Astrocyte (in vitro differentiated cells and primary cell): ENCODE data around the gene ENOPH1. TPM values are rescaled to one million over a fixed set of nuclear protein-coding genes. Genes with fewer than 3 reads are reported as not detected.

Source experiments
- DNase-seq: peaks from one replicate; pipeline ENCODE4 v3.0.0-alpha.2; 2010; ENCODE audit warnings: low read depth
- FAIRE-seq: peaks from 2 replicates; lab custom pipeline; 2011; peaks lifted over from hg19 to GRCh38; lab: Jason Lieb, UNC
- H2AFZ ChIP-seq: 2 replicates; pipeline ENCODE4 v1.6.0; 2012; ENCODE audit warnings: low read depth, low read length, inconsistent platforms
- H3K27ac ChIP-seq: 2 replicates; pipeline ENCODE4 v1.5.1; 2011; ENCODE audit warnings: low read depth, low read length, inconsistent platforms
- H3K27me3 ChIP-seq: 2 replicates; pipeline ENCODE4 v1.6.0; 2011; ENCODE audit warnings: low read length, inconsistent platforms; ENCODE audit not compliant: insufficient read depth
- H3K36me3 ChIP-seq: 2 replicates; pipeline ENCODE4 v1.5.1; 2011; ENCODE audit warnings: low read length, inconsistent platforms; ENCODE audit not compliant: insufficient read depth
- H3K4me1 ChIP-seq: 2 replicates; pipeline ENCODE4 v1.5.1; 2011; ENCODE audit warnings: low read length, inconsistent platforms; ENCODE audit not compliant: insufficient read depth
- H3K4me2 ChIP-seq: 2 replicates; pipeline ENCODE4 v1.6.0; 2012; ENCODE audit warnings: low read length, inconsistent platforms
- H3K4me3 ChIP-seq: 2 replicates; pipeline ENCODE4 v1.5.1; 2011; ENCODE audit warnings: low read depth, mild to moderate bottlenecking, low read length, inconsistent platforms; ENCODE audit not compliant: insufficient read depth
- H3K79me2 ChIP-seq: 2 replicates; pipeline ENCODE4 v1.6.0; 2012; ENCODE audit warnings: mild to moderate bottlenecking, low read length, inconsistent platforms; ENCODE audit not compliant: insufficient read depth
- H3K9ac ChIP-seq: 2 replicates; pipeline ENCODE4 v1.6.0; 2012; ENCODE audit warnings: mild to moderate bottlenecking, low read length, inconsistent platforms
- H3K9me3 ChIP-seq: 2 replicates; pipeline ENCODE4 v1.5.1; 2012; ENCODE audit warnings: low read depth, mild to moderate bottlenecking, low read length, inconsistent platforms; ENCODE audit not compliant: insufficient read depth
- H4K20me1 ChIP-seq: 2 replicates; pipeline ENCODE4 v1.6.0; 2012; ENCODE audit warnings: low read length, inconsistent platforms; ENCODE audit not compliant: insufficient read depth
- H3K27ac Mint-ChIP-seq: one replicate; pipeline ENCODE4 v1.8.0; 2021; ENCODE audit warnings: mild to moderate bottlenecking, mixed read lengths; ENCODE audit not compliant: unreplicated experiment
- H3K27me3 Mint-ChIP-seq: one replicate; pipeline ENCODE4 v1.8.0; 2021; ENCODE audit warnings: low read depth, mixed read lengths; ENCODE audit not compliant: unreplicated experiment
- H3K36me3 Mint-ChIP-seq: one replicate; pipeline ENCODE4 v1.8.0; 2021; ENCODE audit warnings: low read depth, mixed read lengths; ENCODE audit not compliant: unreplicated experiment
- H3K4me1 Mint-ChIP-seq: one replicate; pipeline ENCODE4 v1.8.0; 2021; ENCODE audit warnings: low read depth, mixed read lengths; ENCODE audit not compliant: unreplicated experiment
- H3K4me3 Mint-ChIP-seq: one replicate; pipeline ENCODE4 v1.8.0; 2021; ENCODE audit warnings: mild to moderate bottlenecking, moderate library complexity, mixed read lengths; ENCODE audit not compliant: unreplicated experiment
- H3K9me3 Mint-ChIP-seq: one replicate; pipeline ENCODE4 v1.8.0; 2021; ENCODE audit warnings: mild to moderate bottlenecking, mixed read lengths; ENCODE audit not compliant: unreplicated experiment
- EZH2 ChIP-seq: IDR thresholded peaks from 2 replicates; pipeline ENCODE4 v1.6.1; 2012; ENCODE audit warnings: mild to moderate bottlenecking, low read length, inconsistent platforms; ENCODE audit not compliant: insufficient read depth
- total RNA-seq: library from RNA; stranded (reverse); gene quantifications from 2 replicates; pipeline ENCODE4 v1.2.1, GENCODE V29; 2021
- TF ChIP-seq, protein P1 (sequence below): IDR thresholded peaks from 2 replicates; pipeline ENCODE4 v1.5.1; 2011; ENCODE audit warnings: low read depth, mild to moderate bottlenecking, inconsistent platforms, low read length, moderate library complexity; ENCODE audit not compliant: insufficient read depth

Gene ENOPH1
- total RNA-seq, 1 donor from 2014 or later: 32.6 TPM

DNA sequence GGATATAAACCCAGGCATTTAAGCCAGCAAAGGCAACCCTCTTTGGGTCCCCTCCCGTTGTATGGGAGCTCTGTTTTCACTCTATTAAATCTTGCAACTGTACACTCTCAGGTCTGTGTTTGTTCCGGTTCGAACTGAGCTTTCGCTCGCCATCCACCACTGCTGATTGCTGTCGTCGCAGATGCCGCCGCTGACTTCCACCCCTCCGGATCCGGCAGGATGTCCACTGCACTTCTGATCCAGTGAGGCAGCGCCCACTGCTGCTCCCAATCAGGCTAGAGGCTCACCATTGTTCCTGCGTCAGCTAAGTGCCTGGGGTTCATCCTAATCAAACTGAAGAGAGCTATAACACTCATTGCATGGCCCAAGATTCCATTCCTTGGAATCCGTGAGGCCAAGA is 49.2 kb downstream of the ENOPH1 start:
- TF ChIP-seq EZH2: no peak
- TF ChIP-seq, protein P1, sequence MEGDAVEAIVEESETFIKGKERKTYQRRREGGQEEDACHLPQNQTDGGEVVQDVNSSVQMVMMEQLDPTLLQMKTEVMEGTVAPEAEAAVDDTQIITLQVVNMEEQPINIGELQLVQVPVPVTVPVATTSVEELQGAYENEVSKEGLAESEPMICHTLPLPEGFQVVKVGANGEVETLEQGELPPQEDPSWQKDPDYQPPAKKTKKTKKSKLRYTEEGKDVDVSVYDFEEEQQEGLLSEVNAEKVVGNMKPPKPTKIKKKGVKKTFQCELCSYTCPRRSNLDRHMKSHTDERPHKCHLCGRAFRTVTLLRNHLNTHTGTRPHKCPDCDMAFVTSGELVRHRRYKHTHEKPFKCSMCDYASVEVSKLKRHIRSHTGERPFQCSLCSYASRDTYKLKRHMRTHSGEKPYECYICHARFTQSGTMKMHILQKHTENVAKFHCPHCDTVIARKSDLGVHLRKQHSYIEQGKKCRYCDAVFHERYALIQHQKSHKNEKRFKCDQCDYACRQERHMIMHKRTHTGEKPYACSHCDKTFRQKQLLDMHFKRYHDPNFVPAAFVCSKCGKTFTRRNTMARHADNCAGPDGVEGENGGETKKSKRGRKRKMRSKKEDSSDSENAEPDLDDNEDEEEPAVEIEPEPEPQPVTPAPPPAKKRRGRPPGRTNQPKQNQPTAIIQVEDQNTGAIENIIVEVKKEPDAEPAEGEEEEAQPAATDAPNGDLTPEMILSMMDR: no peak
- H3K27me3 Mint-ChIP-seq: no peaks in the 10 kb centered on the region
- no peak overlapping the region for H3K4me3 ChIP-seq
- no peak overlapping the region for H3K27ac Mint-ChIP-seq
- no peak overlapping the region for H2AFZ ChIP-seq
- no peak overlapping the region for H3K4me2 ChIP-seq
- no peaks in the 10 kb centered on the region for H3K9me3 ChIP-seq
- H3K9ac ChIP-seq: no peak overlapping the region
- peaks cover 14% of the 10 kb centered on the region for H3K36me3 Mint-ChIP-seq
- no peaks in the 10 kb centered on the region for H4K20me1 ChIP-seq
- FAIRE-seq (no peak), DNase-seq (no peak)
- H3K4me3 Mint-ChIP-seq: no peak overlapping the region
- no peak overlapping the region for H3K27ac ChIP-seq
- no peaks in the 10 kb centered on the region for H3K27me3 ChIP-seq
- no peaks in the 10 kb centered on the region for H3K4me1 Mint-ChIP-seq
- H3K9me3 Mint-ChIP-seq: peaks cover 6% of the 10 kb centered on the region
- no peaks in the 10 kb centered on the region for H3K36me3 ChIP-seq
- no peaks in the 10 kb centered on the region for H3K79me2 ChIP-seq
- H3K4me1 ChIP-seq: no peaks in the 10 kb centered on the region

DNA sequence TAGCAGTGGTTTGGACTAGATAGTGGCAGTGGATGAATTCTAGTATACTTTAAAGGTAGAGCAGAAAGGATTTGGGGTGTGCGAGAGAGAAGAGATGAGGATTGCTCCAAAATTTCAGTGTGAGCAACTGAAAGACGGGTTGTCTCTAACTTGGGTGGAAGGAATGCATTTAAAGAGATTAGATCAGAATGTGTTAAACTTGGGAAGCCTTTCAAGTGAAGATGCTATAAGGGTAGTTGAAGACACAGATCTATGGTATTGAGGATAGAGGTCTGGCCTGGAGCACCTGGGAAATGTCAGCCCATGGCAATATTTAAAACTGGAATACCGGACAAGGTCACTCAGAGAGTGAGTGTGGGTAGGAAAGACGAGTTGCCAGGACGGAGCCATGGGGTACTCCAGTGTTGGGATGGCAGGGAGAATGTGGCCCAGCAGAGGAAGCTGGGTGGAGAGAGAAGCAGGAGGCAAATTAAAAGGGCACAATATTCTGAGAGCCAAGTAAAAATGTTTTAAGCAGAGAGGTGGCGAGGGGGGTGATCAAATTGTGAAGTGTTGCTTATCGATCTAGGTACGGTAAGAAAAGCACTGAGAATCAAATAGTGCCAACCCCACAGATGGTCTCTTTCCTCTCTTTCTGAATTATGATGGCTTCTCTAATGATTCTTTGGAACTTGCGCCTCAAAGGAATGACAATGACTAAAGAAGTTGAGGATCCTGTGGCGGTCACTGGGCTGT is 50.5 kb downstream of the ENOPH1 start:
- FAIRE-seq: no peak
- H3K9ac ChIP-seq: no peak overlapping the region
- no peak overlapping the region for H3K4me2 ChIP-seq
- H3K4me1 ChIP-seq: no peaks in the 10 kb centered on the region
- Mint-ChIP-seq H3K36me3 (peaks cover 11% of the 10 kb centered on the region), H3K27me3 (no peaks in the 10 kb centered on the region), H3K27ac (no peak overlapping the region), H3K4me1 (no peaks in the 10 kb centered on the region), H3K4me3 (no peak overlapping the region), H3K9me3 (peaks cover 6% of the 10 kb centered on the region)
- H3K27ac ChIP-seq: no peak overlapping the region
- H3K79me2 ChIP-seq: no peaks in the 10 kb centered on the region
- no peak overlapping the region for H2AFZ ChIP-seq
- no peaks in the 10 kb centered on the region for H3K9me3 ChIP-seq
- no peak for DNase-seq
- H4K20me1 ChIP-seq: no peaks in the 10 kb centered on the region
- no peaks in the 10 kb centered on the region for H3K36me3 ChIP-seq
- no peak overlapping the region for H3K4me3 ChIP-seq
- no peaks in the 10 kb centered on the region for H3K27me3 ChIP-seq
- TF ChIP-seq, protein P1: no peak
- no peak for TF ChIP-seq EZH2

DNA sequence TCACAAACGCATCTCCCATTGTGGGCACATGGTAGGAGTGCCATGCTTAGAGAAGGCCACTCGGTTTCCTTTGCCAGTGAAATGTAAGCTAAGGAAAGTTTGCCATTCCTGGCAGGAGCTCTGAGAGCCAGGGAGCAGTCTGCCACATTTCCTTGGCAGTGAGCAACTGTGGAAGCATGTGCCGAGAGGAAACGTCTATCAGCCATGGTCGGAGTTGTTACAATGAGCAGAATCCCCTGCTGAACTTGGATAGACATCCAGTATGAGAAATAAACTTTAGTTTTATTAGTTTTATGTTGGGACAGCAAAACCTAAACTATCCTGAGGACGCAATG is 51.1 kb downstream of the ENOPH1 start:
- Histone ChIP-seq H3K4me3 (no peak overlapping the region), H3K27me3 (no peaks in the 10 kb centered on the region), H3K4me1 (no peaks in the 10 kb centered on the region), H3K36me3 (no peaks in the 10 kb centered on the region), H3K9me3 (no peaks in the 10 kb centered on the region), H3K4me2 (no peak overlapping the region), H4K20me1 (no peaks in the 10 kb centered on the region), H3K79me2 (no peaks in the 10 kb centered on the region), H2AFZ (no peak overlapping the region), H3K27ac (no peak overlapping the region), H3K9ac (no peak overlapping the region)
- Mint-ChIP-seq H3K27ac (no peak overlapping the region), H3K4me1 (no peaks in the 10 kb centered on the region), H3K27me3 (no peaks in the 10 kb centered on the region), H3K36me3 (peaks cover 11% of the 10 kb centered on the region), H3K4me3 (no peak overlapping the region), H3K9me3 (peaks cover 6% of the 10 kb centered on the region)
- FAIRE-seq: no peak
- no peak for DNase-seq
- TF ChIP-seq, protein P1: no peak
- TF ChIP-seq EZH2: no peak
